IPS-18c (cell line): Measurements from ENCODE around the gene LZTS3.
A peak's percentile ranks its signal among the peaks of the same experiment; 100 is the strongest.
"Not testable (repeated sequence)": the region's sequence is repeated elsewhere in the genome, so short reads cannot be mapped to it uniquely, and the experiment has no call there.

Experiments used
- H3K4me3 ChIP-seq: 2 replicates; pipeline ENCODE4 v1.7.0; 2013; ENCODE audit warnings: low read depth, mild to moderate bottlenecking, low read length, moderate library complexity; ENCODE audit not compliant: insufficient read depth
- H3K9me3 ChIP-seq: one replicate; pipeline ENCODE4 v1.6.1; 2013; ENCODE audit warnings: mild to moderate bottlenecking, low read length, moderate library complexity; ENCODE audit not compliant: control insufficient read depth, insufficient read depth

Gene LZTS3

DNA sequence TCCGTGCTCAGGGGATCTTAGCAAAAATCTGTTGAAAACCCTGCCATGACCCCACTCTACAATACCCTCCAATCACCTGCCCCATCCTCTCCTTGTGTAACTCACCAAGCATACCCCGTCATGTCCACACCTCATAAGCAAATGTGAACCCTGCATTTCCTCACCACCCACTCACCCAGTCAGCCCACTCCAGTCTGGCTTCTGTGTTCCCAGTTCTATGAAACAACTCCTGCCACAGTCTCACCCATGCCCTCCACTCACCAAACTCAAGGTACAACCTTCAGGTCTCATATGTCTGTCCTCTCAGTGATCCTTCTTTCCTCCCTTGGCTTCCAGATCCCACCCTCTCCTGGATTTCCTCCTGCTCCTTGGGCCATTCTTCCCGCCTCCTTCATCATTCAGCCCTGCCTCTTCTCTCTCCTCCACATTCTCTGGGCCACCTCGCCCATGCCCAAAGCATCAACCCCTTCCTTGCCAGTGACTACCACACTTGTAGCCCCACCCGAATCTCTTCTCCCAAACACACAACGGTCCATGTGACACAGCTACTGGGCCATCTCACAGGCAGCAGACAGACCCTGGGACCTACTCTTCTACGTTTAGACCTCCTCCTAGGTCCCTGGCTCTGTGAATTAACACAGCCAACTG, 22.4 kb upstream of the LZTS3 start:
- Histone ChIP-seq H3K9me3 (no peaks in the 10 kb centered on the region), H3K4me3 (no peak overlapping the region)

DNA sequence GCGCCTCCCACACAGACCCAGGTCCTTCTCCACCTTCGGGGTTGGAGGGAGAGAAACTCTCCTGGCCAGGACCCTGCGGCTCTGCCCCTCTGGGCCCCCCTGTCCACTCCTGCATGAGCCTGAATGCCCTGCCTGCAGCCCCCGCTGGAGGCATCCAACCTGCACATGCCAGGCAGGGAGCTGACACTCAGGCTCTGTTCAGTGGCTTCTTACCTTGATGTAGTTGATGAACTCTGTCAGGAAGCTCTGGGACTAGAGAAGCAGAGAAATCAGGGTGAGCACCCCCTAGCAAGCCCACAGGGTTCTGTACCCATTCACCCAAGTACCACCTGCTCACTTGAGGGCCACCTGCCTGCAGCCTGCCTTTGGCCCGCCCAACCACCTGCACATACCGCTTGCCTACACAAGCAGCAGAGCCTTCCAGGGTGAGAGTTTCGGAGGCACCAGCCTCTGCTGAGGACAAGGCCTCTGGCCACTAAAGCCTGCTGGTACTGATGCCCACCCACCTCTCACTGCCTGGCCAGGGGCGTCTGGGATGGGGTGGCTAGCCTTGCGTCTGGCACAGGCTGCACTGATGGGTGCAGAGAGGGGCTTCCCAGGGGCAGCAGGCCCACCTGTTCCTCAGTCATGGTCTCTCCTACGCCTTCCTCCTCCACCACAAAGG, 21.4 kb upstream of the LZTS3 start:
- no peak overlapping the region for H3K4me3 ChIP-seq
- H3K9me3 ChIP-seq = no peaks in the 10 kb centered on the region

GRCh38 chr20:3193806-3194616, 20.7 kb upstream of the LZTS3 start:
- H3K4me3 ChIP-seq = no peak overlapping the region
- no peaks in the 10 kb centered on the region for H3K9me3 ChIP-seq

DNA sequence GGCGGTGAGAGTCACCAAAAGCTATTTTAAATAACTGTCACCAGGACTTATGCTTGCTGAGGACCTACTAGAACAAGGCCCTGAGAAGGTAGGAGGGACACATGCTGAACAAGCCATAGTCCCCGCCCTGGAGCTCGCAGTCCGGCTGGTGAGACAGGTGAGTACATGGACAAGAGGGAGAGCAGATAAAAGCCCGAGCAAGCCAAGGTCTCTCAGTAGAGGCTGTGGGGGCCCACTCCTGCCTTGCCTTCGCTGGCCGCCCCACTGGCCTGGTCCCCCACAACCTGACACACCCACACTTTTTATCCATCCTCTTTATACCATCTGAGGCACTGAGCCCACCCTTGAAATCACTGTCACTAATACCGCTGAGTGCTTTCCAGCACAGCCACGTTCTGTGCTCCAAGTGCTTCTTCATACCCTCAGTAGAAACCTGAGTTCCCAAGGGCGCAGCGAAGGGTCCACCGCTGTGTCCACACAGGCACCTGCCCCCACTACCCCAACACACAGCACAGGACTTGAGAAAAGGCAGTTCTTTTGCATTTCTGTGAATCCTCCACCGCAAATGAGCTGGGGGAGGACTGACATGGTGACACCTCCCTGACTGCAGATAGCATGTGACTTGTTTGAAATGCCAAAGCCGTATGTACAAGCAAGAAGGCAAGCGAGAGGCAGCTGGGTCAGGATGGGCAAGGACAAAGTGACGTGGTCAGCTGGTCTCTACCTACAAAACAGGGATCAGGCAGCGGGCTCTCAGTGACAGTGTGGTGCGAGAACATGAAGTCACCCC, 19.1 kb upstream of the LZTS3 start:
- Histone ChIP-seq H3K4me3 (no peak overlapping the region), H3K9me3 (no peaks in the 10 kb centered on the region)

- H3K9me3 ChIP-seq = no peaks in the 10 kb centered on the region
These were observed 17.3 kb upstream of the LZTS3 start for GRCh38 chr20:3190681-3191111.

DNA sequence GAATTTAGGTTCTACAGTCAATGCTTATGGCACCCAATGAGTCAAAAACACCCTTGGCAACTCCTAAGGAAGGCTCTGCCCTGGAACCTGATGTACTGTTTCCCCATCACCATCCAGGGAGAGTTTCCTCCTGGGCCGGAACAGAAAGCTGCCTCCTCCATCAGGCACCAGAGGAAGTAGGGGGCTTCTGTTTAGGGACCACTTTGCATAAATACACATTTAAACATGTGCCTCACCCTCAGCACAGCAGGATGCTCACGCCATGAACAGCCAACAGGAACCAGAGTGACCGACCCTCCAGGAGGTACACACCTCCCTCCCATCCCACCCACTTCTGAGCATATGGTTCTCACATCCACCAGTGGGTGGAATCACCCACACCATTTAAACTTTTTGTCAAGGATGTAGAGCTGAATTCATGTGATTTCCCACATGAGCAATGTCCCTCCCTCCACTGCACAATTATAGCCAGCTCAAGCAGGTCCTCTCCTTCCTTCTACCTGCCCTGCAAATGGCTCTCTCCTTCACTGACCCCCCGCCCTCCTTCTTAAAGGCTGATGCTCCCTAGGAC, 16.3 kb upstream of the LZTS3 start:
- H3K4me3 ChIP-seq = no peak overlapping the region

More at GRCh38 chr20:3190681-3191111, 17.3 kb upstream of the LZTS3 start:
- no peak overlapping the region for H3K4me3 ChIP-seq

GRCh38 chr20:3188823-3189413, 15.6 kb upstream of the LZTS3 start:
- Histone ChIP-seq H3K4me3 (no peak overlapping the region), H3K9me3 (no peaks in the 10 kb centered on the region)

More for the DNA sequence above, 16.3 kb upstream of the LZTS3 start:
- H3K9me3 ChIP-seq = no peaks in the 10 kb centered on the region

DNA sequence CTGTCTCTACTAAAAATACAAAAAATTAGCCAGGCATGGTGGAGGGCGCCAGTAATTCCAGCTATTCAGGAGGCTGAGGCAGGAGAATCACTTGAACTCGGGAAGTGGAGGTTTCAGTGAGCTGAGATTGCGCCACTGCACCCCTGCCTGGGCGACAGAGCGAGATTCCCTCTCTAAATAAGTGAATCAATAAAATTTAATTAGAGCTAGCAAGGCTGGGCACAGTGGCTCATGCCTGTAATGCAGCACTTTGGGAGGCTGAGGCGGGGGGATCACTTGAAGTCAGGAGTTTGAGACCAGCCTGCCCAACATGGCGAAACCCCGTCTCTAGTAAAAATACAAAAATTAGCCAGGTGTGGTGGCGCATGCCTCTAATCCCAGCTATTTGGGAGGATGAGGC, 14.5 kb upstream of the LZTS3 start:
- not testable (repeated sequence) for H3K9me3 ChIP-seq, H3K4me3 ChIP-seq

DNA sequence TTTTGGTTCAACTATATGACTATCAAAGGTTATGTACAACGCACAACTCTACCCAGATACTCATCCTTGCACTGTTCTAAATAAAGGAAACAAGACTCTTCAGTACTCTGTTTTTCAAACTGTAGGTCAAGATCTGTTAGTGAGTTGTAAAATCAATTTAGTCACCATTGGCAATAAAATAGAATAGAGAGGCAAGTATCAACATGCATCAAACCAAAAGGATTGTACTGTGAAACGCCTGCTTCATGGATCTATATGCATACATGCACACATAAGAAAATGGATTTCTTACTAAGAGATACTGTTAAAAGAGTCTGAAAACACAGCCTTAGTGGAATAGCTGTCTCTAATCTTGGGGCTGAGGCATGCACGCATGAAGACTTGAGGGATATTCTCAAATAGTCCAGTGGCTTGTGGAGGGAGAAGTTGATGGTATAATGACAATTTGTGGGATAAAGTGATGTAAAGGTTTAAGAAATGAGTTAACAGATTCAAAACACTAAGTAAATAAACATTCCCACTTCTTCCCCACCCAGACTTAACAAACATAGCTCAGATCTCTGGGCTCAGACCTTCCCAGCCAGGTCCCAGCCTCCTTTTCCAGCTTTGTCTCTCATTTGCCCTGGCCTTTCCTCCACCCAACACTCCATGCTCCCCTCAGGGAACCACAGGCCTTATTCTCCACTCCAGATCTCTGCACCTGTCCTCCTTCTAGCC, 10.7 kb upstream of the LZTS3 start:
- no peak overlapping the region for H3K4me3 ChIP-seq
- H3K9me3 ChIP-seq = no peaks in the 10 kb centered on the region

- not testable (repeated sequence) for H3K4me3 ChIP-seq, H3K9me3 ChIP-seq
These were observed 9.1 kb upstream of the LZTS3 start for GRCh38 chr20:3182429-3182828.

- no peaks in the 10 kb centered on the region for H3K9me3 ChIP-seq
- no peak overlapping the region for H3K4me3 ChIP-seq
These were observed 7.9 kb upstream of the LZTS3 start for GRCh38 chr20:3181270-3181669.

- no peaks in the 10 kb centered on the region for H3K9me3 ChIP-seq
- H3K4me3 ChIP-seq = no peak overlapping the region
These were observed 7.0 kb upstream of the LZTS3 start for GRCh38 chr20:3180319-3180718.

DNA sequence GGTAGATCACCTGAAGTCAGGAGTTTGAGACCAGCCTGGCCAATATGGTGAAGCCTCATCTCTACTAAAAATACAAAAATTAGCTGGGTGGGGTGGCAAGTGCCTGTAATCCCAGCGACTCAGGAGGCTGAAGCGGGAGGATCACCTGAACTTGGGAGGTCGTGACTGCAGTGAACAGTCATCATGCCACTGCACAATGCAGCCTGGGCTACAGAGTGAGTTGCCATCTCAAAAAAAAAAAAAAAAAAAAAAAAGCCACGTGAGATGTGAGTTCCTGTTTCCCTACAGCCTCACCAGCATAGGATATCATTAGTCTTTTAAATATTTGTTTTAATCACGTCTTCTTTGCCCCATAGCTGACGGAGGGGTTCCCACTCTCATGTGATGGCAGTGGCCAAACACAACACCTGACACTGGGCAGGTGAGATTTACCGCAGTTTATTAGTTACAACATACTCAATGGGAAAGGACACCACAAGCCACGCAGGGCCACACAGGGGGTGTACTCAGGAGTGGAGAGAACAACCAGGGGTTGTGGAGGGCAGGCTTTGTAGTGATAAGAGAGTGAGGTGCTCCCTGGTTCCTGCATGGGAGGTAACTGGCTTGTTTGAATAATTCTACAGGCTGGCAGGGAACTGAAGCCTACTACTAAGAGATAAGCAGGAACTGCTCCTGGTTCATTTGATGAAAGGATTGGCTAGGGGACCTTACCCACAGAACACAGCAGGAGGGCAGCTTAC, 4.6 kb upstream of the LZTS3 start:
- Histone ChIP-seq H3K4me3 (no peak overlapping the region), H3K9me3 (no peaks in the 10 kb centered on the region)

DNA sequence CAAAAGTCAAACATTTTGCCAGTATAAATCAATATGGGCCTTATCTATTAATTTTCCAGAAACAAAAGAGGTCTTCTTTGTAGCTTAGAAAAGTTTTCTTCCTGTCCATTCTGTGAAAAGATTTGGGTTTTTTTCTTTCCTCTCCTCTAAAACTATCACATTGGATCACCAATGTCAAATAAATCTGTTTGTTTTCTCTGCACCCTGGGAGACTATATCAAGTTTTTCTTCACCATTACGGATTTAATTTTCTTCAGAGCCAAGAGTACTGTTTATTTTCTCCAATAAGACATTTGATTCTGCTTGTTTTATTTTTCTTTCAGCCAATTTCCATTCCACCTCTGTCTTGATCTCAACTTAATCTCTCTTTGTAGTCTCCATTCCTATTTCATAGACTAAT, 1.9 kb upstream of the LZTS3 start:
- Histone ChIP-seq H3K4me3 (no peak overlapping the region), H3K9me3 (no peaks in the 10 kb centered on the region)

GRCh38 chr20:3174442-3175261, 1.3 kb upstream of the LZTS3 start:
- Histone ChIP-seq H3K4me3 (peak overlapping the region; percentile 98), H3K9me3 (no peaks in the 10 kb centered on the region)
